Measurements from ENCODE around the gene SEMA3B. TPM values are rescaled to one million over a fixed set of nuclear protein-coding genes. Genes with fewer than 3 reads are reported as not detected.

SEMA3B gene
- total and polyA plus RNA-seq, 2 of the 4 experiments (the other 2 are of a cell fraction): 4.3 to 29.3 TPM

GRCh38 chr3:50237133-50237651 is 31.8 kb upstream of the SEMA3B start:
- 0% methylated on average over 5 of the region's 7 CpGs; no CpG with 5 or more reads in 1 of the 2 experiments for WGBS, 2 experiments (ENCODE audit: extremely low coverage in 2 of 2, insufficient read length in 1 of 2)

More at GRCh38 chr3:50237133-50237651, 31.8 kb upstream of the SEMA3B start:
- ATAC-seq (ENCODE audit: low read depth): peak; percentile 13
- peak overlapping the region; percentile 88 for H2AFZ ChIP-seq (replicated peaks; ENCODE audit: low read length, poor library complexity)
- BruUV-seq (replicated peaks): no TSS peak
- H2AK5ac ChIP-seq (ENCODE audit: low read depth, low read length): peak overlapping the region; percentile 99
- no peak for TF ChIP-seq CEBPB (IDR thresholded peaks at IDR 0.05; ENCODE audit: low read depth, low read length)
- no peak for TF ChIP-seq USF2 (IDR thresholded peaks at IDR 0.05; ENCODE audit: low read depth, low read length)
- TF ChIP-seq NFE2L2 (IDR thresholded peaks at IDR 0.05; ENCODE audit: low read depth, low read length): no peak
- peak overlapping the region; percentile 59 to 94; a peak in 3 of 4 replicates for H4K8ac ChIP-seq (ENCODE audit: low read depth in 2 of 2, low read length in 2 of 2)
- intact Hi-C loops (cut with micrococcal nuclease) (no loop called here), dilution Hi-C loops (cut with HindIII; ENCODE audit: low sequenced_read_pairs, unreplicated experiment) (no loop called here), in situ Hi-C loops (cut with MboI; ENCODE audit: low sequenced_read_pairs) (no loop called here)
- peaks cover 9% of the 10 kb centered on the region; the same call in 1 of the 2 replicates for H3K36me3 ChIP-seq (ENCODE audit: control insufficient read depth, insufficient read depth, low read length)
- ChIA-PET POLR2A (ENCODE audit: unreplicated experiment) (interaction anchor here (0.6 kb wide), 1 partner anchor 27 kb away, joined by 6 read pairs; no protein-coding TSS in a partner anchor), CTCF (interaction anchor here (0.6 to 1.6 kb wide), 3 partner anchors 9 to 112 kb away, joined by 3 read pairs; no protein-coding TSS in a partner anchor)
- no peaks in the 10 kb centered on the region for H3K27me3 ChIP-seq (ENCODE audit: control insufficient read depth, insufficient read depth, low read length)
- H3K27ac ChIP-seq (ENCODE audit: insufficient read depth, low read length): peak overlapping the region; percentile 97
- no peaks in the 10 kb centered on the region for H3K9me3 ChIP-seq (ENCODE audit: control insufficient read depth, insufficient read depth, low read length)
- peak overlapping the region; percentile 92 for H4K5ac ChIP-seq (ENCODE audit: low read depth, low read length)
- peaks cover 10% of the 10 kb centered on the region for H3K9me1 ChIP-seq (ENCODE audit: insufficient read depth, low read length)
- H2BK15ac ChIP-seq (ENCODE audit: low read depth, low read length): no peak overlapping the region
- peaks cover 20% of the 10 kb centered on the region for H3K4me1 ChIP-seq (ENCODE audit: control insufficient read depth, insufficient read depth, low read length)
- H3K4me3 ChIP-seq (ENCODE audit: insufficient read depth, low read depth, low read length): peak overlapping the region; percentile 82
- DNase-seq: no peak
- H3K9ac ChIP-seq (ENCODE audit: low read depth, low read length): peak overlapping the region; percentile 98
- peak overlapping the region; percentile 98 for H3K14ac ChIP-seq (replicated peaks; ENCODE audit: low read depth, low read length)
- peak overlapping the region; percentile 80 for H4K91ac ChIP-seq (ENCODE audit: insufficient read depth, low read depth, low read length)
- peak overlapping the region; percentile 84 for H3K56ac ChIP-seq (ENCODE audit: extremely low read depth, insufficient read depth, low read length)
- H2AK9ac ChIP-seq (replicated peaks; ENCODE audit: low read depth, low read length, poor library complexity): peak overlapping the region; percentile 100
- peak overlapping the region; percentile 97 for H3K4me2 ChIP-seq (ENCODE audit: low read depth, low read length)
- peak overlapping the region; percentile 47; the same call in 1 of the 2 replicates for H2BK120ac ChIP-seq (ENCODE audit: low read depth, low read length)
- peak overlapping the region; percentile 98 for H3K4ac ChIP-seq (ENCODE audit: low read depth, low read length)
- no peak overlapping the region for H2BK20ac ChIP-seq (ENCODE audit: low read depth, low read length)
- peaks cover 59% of the 10 kb centered on the region for H4K20me1 ChIP-seq (ENCODE audit: insufficient read depth, low read length)
- peaks cover 0 to 43% of the 10 kb centered on the region in 2 experiments; a peak in 2 of 4 replicates for H3K79me1 ChIP-seq (ENCODE audit: low read depth in 1 of 2, low read length in 2 of 2)
- H2BK5ac ChIP-seq (ENCODE audit: low read depth, low read length, poor library complexity, severe bottlenecking): peak overlapping the region; percentile 90
- peak overlapping the region; percentile 37; the same call in 1 of the 2 replicates for H3K18ac ChIP-seq (ENCODE audit: low read depth, low read length)
- H3K23ac ChIP-seq (ENCODE audit: low read depth, low read length): peak overlapping the region; percentile 97
